GM18498 (cell line): Measurements from ENCODE around the gene NPAS2.

Experiments used
- ATAC-seq: cut with Tn5 transposase; IDR thresholded peaks from one replicate; pipeline ENCODE4 v1.9.1; 2021; ENCODE audit warnings: mild to moderate bottlenecking, moderate library complexity; ENCODE audit not compliant: unreplicated experiment

The NPAS2 gene

GRCh38 chr2:100880730-100881129 lies 60.8 kb downstream of the NPAS2 start:
- ATAC-seq: no peak

- no peak for ATAC-seq
Observed at GRCh38 chr2:100882645-100883613, 63.0 kb downstream of the NPAS2 start.

- ATAC-seq: no peak
Observed at GRCh38 chr2:100884145-100884621, 64.2 kb downstream of the NPAS2 start.

GRCh38 chr2:100886085-100886484 lies 66.1 kb downstream of the NPAS2 start:
- no peak for ATAC-seq

- ATAC-seq: no peak
Observed at GRCh38 chr2:100887039-100887578, 67.2 kb downstream of the NPAS2 start.

GRCh38 chr2:100887713-100888495 lies 68.0 kb downstream of the NPAS2 start:
- ATAC-seq: no peak

GRCh38 chr2:100888601-100889000 lies 68.7 kb downstream of the NPAS2 start:
- ATAC-seq: no peak

- ATAC-seq: no peak
Observed at GRCh38 chr2:100889286-100889685, 69.3 kb downstream of the NPAS2 start.

- ATAC-seq: no peak
Observed at GRCh38 chr2:100891906-100892642, 72.1 kb downstream of the NPAS2 start.

- ATAC-seq: no peak
Observed at GRCh38 chr2:100893392-100894104, 73.6 kb downstream of the NPAS2 start.

GRCh38 chr2:100894105-100894795 lies 74.3 kb downstream of the NPAS2 start:
- ATAC-seq: no peak

- no peak for ATAC-seq
Observed at GRCh38 chr2:100894796-100895156, 74.8 kb downstream of the NPAS2 start.

- ATAC-seq: no peak
Observed at GRCh38 chr2:100895402-100895801, 75.5 kb downstream of the NPAS2 start.

- ATAC-seq: no peak
Observed at GRCh38 chr2:100895934-100896685, 76.2 kb downstream of the NPAS2 start.

- no peak for ATAC-seq
Observed at GRCh38 chr2:100898035-100898665, 78.2 kb downstream of the NPAS2 start.

- no peak for ATAC-seq
Observed at GRCh38 chr2:100900156-100900795, 80.3 kb downstream of the NPAS2 start.

- no peak for ATAC-seq
Observed at GRCh38 chr2:100902817-100903405, 83.0 kb downstream of the NPAS2 start.
